ES-I3 (cell line): ENCODE measurements around the gene PCMT1.
"Not testable (repeated sequence)": the region's sequence is repeated elsewhere in the genome, so short reads cannot be mapped to it uniquely, and the experiment has no call there.

Source experiments
- H3K36me3 ChIP-seq: 2 replicates; pipeline ENCODE4 v1.6.1; 2013; ENCODE audit warnings: mild to moderate bottlenecking, low read length, control low read depth, moderate library complexity; ENCODE audit not compliant: insufficient read depth
- H3K4me1 ChIP-seq: 2 replicates; pipeline ENCODE4 v1.6.1; 2013; ENCODE audit warnings: mild to moderate bottlenecking, control low read depth, low read length; ENCODE audit not compliant: insufficient read depth
- H3K9ac ChIP-seq: 2 replicates; pipeline ENCODE4 v1.6.1; 2013; ENCODE audit warnings: low read depth, mild to moderate bottlenecking, low read length, moderate library complexity
- H3K9me3 ChIP-seq: 2 replicates; pipeline ENCODE4 v1.6.1; 2013; ENCODE audit warnings: mild to moderate bottlenecking, low read length, moderate library complexity; ENCODE audit not compliant: control insufficient read depth, insufficient read depth

PCMT1 gene

GRCh38 chr6:149815788-149816187, 66.2 kb downstream of the PCMT1 start:
- no peak overlapping the region for H3K9ac ChIP-seq
- H3K9me3 ChIP-seq, result no peaks in the 10 kb centered on the region
- H3K4me1 ChIP-seq, result no peaks in the 10 kb centered on the region
- H3K36me3 ChIP-seq, result no peaks in the 10 kb centered on the region

GRCh38 chr6:149820506-149820905, 71.0 kb downstream of the PCMT1 start:
- Histone ChIP-seq H3K36me3 (no peaks in the 10 kb centered on the region), H3K9ac (no peak overlapping the region), H3K4me1 (no peaks in the 10 kb centered on the region), H3K9me3 (no peaks in the 10 kb centered on the region)

- no peaks in the 10 kb centered on the region for H3K36me3 ChIP-seq
These were observed 72.0 kb downstream of the PCMT1 start for GRCh38 chr6:149821492-149821891.

GRCh38 chr6:149823013-149823412, 73.5 kb downstream of the PCMT1 start:
- H3K4me1 ChIP-seq, result no peaks in the 10 kb centered on the region
- no peaks in the 10 kb centered on the region for H3K9me3 ChIP-seq
- no peak overlapping the region for H3K9ac ChIP-seq
- H3K36me3 ChIP-seq, result no peaks in the 10 kb centered on the region

More at GRCh38 chr6:149821492-149821891, 72.0 kb downstream of the PCMT1 start:
- Histone ChIP-seq H3K9me3 (no peaks in the 10 kb centered on the region), H3K9ac (no peak overlapping the region), H3K4me1 (no peaks in the 10 kb centered on the region)

GRCh38 chr6:149825292-149825691, 75.8 kb downstream of the PCMT1 start:
- Histone ChIP-seq H3K36me3 (no peaks in the 10 kb centered on the region), H3K4me1 (no peaks in the 10 kb centered on the region), H3K9ac (no peak overlapping the region), H3K9me3 (no peaks in the 10 kb centered on the region)

- Histone ChIP-seq H3K4me1 (peaks cover 4% of the 10 kb centered on the region; the same call in 1 of the 2 replicates), H3K9me3 (no peaks in the 10 kb centered on the region), H3K36me3 (no peaks in the 10 kb centered on the region), H3K9ac (no peak overlapping the region)
These were observed 81.3 kb downstream of the PCMT1 start for GRCh38 chr6:149830731-149831307.

- Histone ChIP-seq H3K9me3 (no peaks in the 10 kb centered on the region), H3K36me3 (no peaks in the 10 kb centered on the region), H3K4me1 (peaks cover 4% of the 10 kb centered on the region; the same call in 1 of the 2 replicates), H3K9ac (no peak overlapping the region)
These were observed 81.8 kb downstream of the PCMT1 start for GRCh38 chr6:149831308-149831820.

- Histone ChIP-seq H3K36me3 (no peaks in the 10 kb centered on the region; the same call in 1 of the 2 replicates), H3K9ac (no peak overlapping the region), H3K4me1 (peaks cover 4% of the 10 kb centered on the region; the same call in 1 of the 2 replicates), H3K9me3 (no peaks in the 10 kb centered on the region)
These were observed 84.1 kb downstream of the PCMT1 start for GRCh38 chr6:149833651-149834050.

GRCh38 chr6:149834513-149835481, 85.3 kb downstream of the PCMT1 start:
- Histone ChIP-seq H3K9me3 (no peaks in the 10 kb centered on the region), H3K9ac (no peak overlapping the region), H3K4me1 (peaks cover 4% of the 10 kb centered on the region; the same call in 1 of the 2 replicates), H3K36me3 (no peaks in the 10 kb centered on the region; the same call in 1 of the 2 replicates)

- no peaks in the 10 kb centered on the region for H3K9me3 ChIP-seq
- H3K36me3 ChIP-seq, result no peaks in the 10 kb centered on the region; the same call in 1 of the 2 replicates
- no peak overlapping the region for H3K9ac ChIP-seq
- no peaks in the 10 kb centered on the region; the same call in 1 of the 2 replicates for H3K4me1 ChIP-seq
These were observed 91.0 kb downstream of the PCMT1 start for GRCh38 chr6:149840345-149841075.

- peaks cover 3% of the 10 kb centered on the region; the same call in 1 of the 2 replicates for H3K4me1 ChIP-seq
- H3K9me3 ChIP-seq, result no peaks in the 10 kb centered on the region
- no peaks in the 10 kb centered on the region; the same call in 1 of the 2 replicates for H3K36me3 ChIP-seq
- H3K9ac ChIP-seq, result no peak overlapping the region
These were observed 92.8 kb downstream of the PCMT1 start for GRCh38 chr6:149842331-149842730.

GRCh38 chr6:149843051-149843633, 93.6 kb downstream of the PCMT1 start:
- peaks cover 4% of the 10 kb centered on the region; the same call in 1 of the 2 replicates for H3K4me1 ChIP-seq

GRCh38 chr6:149844036-149844435, 94.5 kb downstream of the PCMT1 start:
- H3K4me1 ChIP-seq, H3K9ac ChIP-seq, H3K36me3 ChIP-seq, H3K9me3 ChIP-seq: not testable (repeated sequence)

More at GRCh38 chr6:149843051-149843633, 93.6 kb downstream of the PCMT1 start:
- Histone ChIP-seq H3K9ac (no peak overlapping the region), H3K36me3 (no peaks in the 10 kb centered on the region), H3K9me3 (no peaks in the 10 kb centered on the region)

- no peaks in the 10 kb centered on the region for H3K36me3 ChIP-seq
- H3K9me3 ChIP-seq, result no peaks in the 10 kb centered on the region
- no peak overlapping the region for H3K9ac ChIP-seq
- peaks cover 4% of the 10 kb centered on the region; the same call in 1 of the 2 replicates for H3K4me1 ChIP-seq
These were observed 94.9 kb downstream of the PCMT1 start for GRCh38 chr6:149844480-149844879.
